ENCODE data around the gene ITM2C. TPM values are rescaled to one million over a fixed set of nuclear protein-coding genes. Genes with fewer than 3 reads are reported as not detected.

ITM2C gene
- 306 and 337 TPM in 2 replicates for polyA plus RNA-seq (2013)

- Histone ChIP-seq H3K4me1 (ENCODE audit: control insufficient read depth in 1 of 2, insufficient read depth in 2 of 2, low read length in 2 of 2) (peaks cover 34 to 44% of the 10 kb centered on the region in 2 experiments), H3K4ac (ENCODE audit: low read depth, low read length) (peak within 1 kb of the TSS; percentile 90), H3K18ac (ENCODE audit: low read length) (peak within 1 kb of the TSS; percentile 85), H3K14ac (ENCODE audit: low read length) (peak within 1 kb of the TSS; percentile 91), H3K79me2 (ENCODE audit: control insufficient read depth, insufficient read depth, low read length, poor library complexity) (peaks cover 24% of the 10 kb centered on the region), H4K91ac (ENCODE audit: low read depth, low read length) (peak within 1 kb of the TSS; percentile 94), H3K4me3 (ENCODE audit: low read depth, low read length) (peak within 1 kb of the TSS; percentile 89), H2BK5ac (ENCODE audit: low read depth, low read length, poor library complexity) (peak within 1 kb of the TSS; percentile 85), H3K9ac (ENCODE audit: low read length) (peak within 1 kb of the TSS; percentile 77), H3K4me2 (ENCODE audit: low read length) (peak within 1 kb of the TSS; percentile 81), H3K27ac (ENCODE audit: low read depth, low read length) (peak within 1 kb of the TSS; percentile 87), H4K8ac (ENCODE audit: low read depth, low read length) (peak within 1 kb of the TSS; percentile 73), H3K27me3 (ENCODE audit: insufficient read depth, low read length) (no peaks in the 10 kb centered on the region), H2BK120ac (ENCODE audit: insufficient read depth, low read length, poor library complexity) (peak within 1 kb of the TSS; percentile 96), H2AK5ac (ENCODE audit: low read length) (peak within 1 kb of the TSS; percentile 65), H2BK12ac (ENCODE audit: low read length) (peak within 1 kb of the TSS; percentile 7), H2AFZ (ENCODE audit: insufficient read depth, low read length, poor library complexity) (peak within 1 kb of the TSS; percentile 53), H4K12ac (ENCODE audit: low read depth, low read length) (peak within 1 kb of the TSS; percentile 37), H3K9me3 (ENCODE audit: insufficient read depth, low read depth, low read length) (no peaks in the 10 kb centered on the region), H3K36me3 (ENCODE audit: control insufficient read depth in 1 of 2, insufficient read depth in 2 of 2, low read length in 2 of 2) (peaks cover 0 to 9% of the 10 kb centered on the region in 2 experiments), H3K79me1 (ENCODE audit: low read length) (peaks cover 29% of the 10 kb centered on the region), H3K23ac (ENCODE audit: low read length) (no peak within 1 kb of the TSS)
- DNase-seq, result peak; percentile 82 to 86
- no CpG with 5 or more reads among the region's 76 CpGs for WGBS (ENCODE audit: extremely low coverage, insufficient coverage, insufficient read length)
These were observed at the start of gene ITM2C for GRCh38 chr2:230864605-230865306. TSS of gene ITM2C (plus strand) at chr2:230864942. CDS start at chr2:230865026, 84 bp downstream.

GRCh38 chr2:230815088-230815487 is 49.7 kb upstream of the ITM2C start:
- DNase-seq, result no peak
- Histone ChIP-seq H4K91ac (ENCODE audit: low read depth, low read length) (no peak overlapping the region), H3K14ac (ENCODE audit: low read length) (no peak overlapping the region), H4K8ac (ENCODE audit: low read depth, low read length) (no peak overlapping the region), H3K9ac (ENCODE audit: low read length) (no peak overlapping the region), H3K27ac (ENCODE audit: low read depth, low read length) (no peak overlapping the region), H3K4me1 (ENCODE audit: control insufficient read depth in 1 of 2, insufficient read depth in 2 of 2, low read length in 2 of 2) (no peaks in the 10 kb centered on the region), H3K4me3 (ENCODE audit: low read depth, low read length) (no peak overlapping the region), H2AK5ac (ENCODE audit: low read length) (no peak overlapping the region), H2BK5ac (ENCODE audit: low read depth, low read length, poor library complexity) (no peak overlapping the region), H2AFZ (ENCODE audit: insufficient read depth, low read length, poor library complexity) (no peak overlapping the region), H3K27me3 (ENCODE audit: insufficient read depth, low read length) (no peaks in the 10 kb centered on the region), H2BK120ac (ENCODE audit: insufficient read depth, low read length, poor library complexity) (no peak overlapping the region), H3K4me2 (ENCODE audit: low read length) (no peak overlapping the region), H3K18ac (ENCODE audit: low read length) (no peak overlapping the region), H3K4ac (ENCODE audit: low read depth, low read length) (no peak overlapping the region), H3K23ac (ENCODE audit: low read length) (no peak overlapping the region), H3K79me1 (ENCODE audit: low read length) (no peaks in the 10 kb centered on the region), H3K36me3 (ENCODE audit: control insufficient read depth in 1 of 2, insufficient read depth in 2 of 2, low read length in 2 of 2) (peaks cover 24 to 42% of the 10 kb centered on the region in 2 experiments), H3K9me3 (ENCODE audit: insufficient read depth, low read depth, low read length) (no peaks in the 10 kb centered on the region), H2BK12ac (ENCODE audit: low read length) (no peak overlapping the region), H3K79me2 (ENCODE audit: control insufficient read depth, insufficient read depth, low read length, poor library complexity) (no peaks in the 10 kb centered on the region), H4K12ac (ENCODE audit: low read depth, low read length) (no peak overlapping the region)
- no CpG with 5 or more reads among the region's 3 CpGs for WGBS (ENCODE audit: extremely low coverage, insufficient coverage, insufficient read length)

GRCh38 chr2:230816735-230817134 is 48.0 kb upstream of the ITM2C start:
- Histone ChIP-seq H3K4me3 (ENCODE audit: low read depth, low read length) (no peak overlapping the region), H2BK5ac (ENCODE audit: low read depth, low read length, poor library complexity) (no peak overlapping the region), H3K4ac (ENCODE audit: low read depth, low read length) (no peak overlapping the region), H3K9me3 (ENCODE audit: insufficient read depth, low read depth, low read length) (no peaks in the 10 kb centered on the region), H3K27me3 (ENCODE audit: insufficient read depth, low read length) (no peaks in the 10 kb centered on the region), H3K79me2 (ENCODE audit: control insufficient read depth, insufficient read depth, low read length, poor library complexity) (no peaks in the 10 kb centered on the region), H2BK12ac (ENCODE audit: low read length) (no peak overlapping the region), H3K23ac (ENCODE audit: low read length) (no peak overlapping the region), H3K79me1 (ENCODE audit: low read length) (no peaks in the 10 kb centered on the region), H3K4me2 (ENCODE audit: low read length) (no peak overlapping the region), H2AK5ac (ENCODE audit: low read length) (no peak overlapping the region), H3K36me3 (ENCODE audit: control insufficient read depth in 1 of 2, insufficient read depth in 2 of 2, low read length in 2 of 2) (peaks cover 25 to 35% of the 10 kb centered on the region in 2 experiments), H3K18ac (ENCODE audit: low read length) (no peak overlapping the region), H4K91ac (ENCODE audit: low read depth, low read length) (no peak overlapping the region), H3K27ac (ENCODE audit: low read depth, low read length) (no peak overlapping the region), H4K12ac (ENCODE audit: low read depth, low read length) (no peak overlapping the region), H2AFZ (ENCODE audit: insufficient read depth, low read length, poor library complexity) (no peak overlapping the region), H4K8ac (ENCODE audit: low read depth, low read length) (no peak overlapping the region), H3K4me1 (ENCODE audit: control insufficient read depth in 1 of 2, insufficient read depth in 2 of 2, low read length in 2 of 2) (no peaks in the 10 kb centered on the region), H2BK120ac (ENCODE audit: insufficient read depth, low read length, poor library complexity) (no peak overlapping the region), H3K9ac (ENCODE audit: low read length) (no peak overlapping the region), H3K14ac (ENCODE audit: low read length) (no peak overlapping the region)
- no CpG with 5 or more reads among the region's 7 CpGs for WGBS (ENCODE audit: extremely low coverage, insufficient coverage, insufficient read length)
- no peak for DNase-seq

- Histone ChIP-seq H3K14ac (ENCODE audit: low read length) (no peak overlapping the region), H3K18ac (ENCODE audit: low read length) (no peak overlapping the region), H4K8ac (ENCODE audit: low read depth, low read length) (no peak overlapping the region), H3K36me3 (ENCODE audit: control insufficient read depth in 1 of 2, insufficient read depth in 2 of 2, low read length in 2 of 2) (peaks cover 20 to 26% of the 10 kb centered on the region in 2 experiments), H3K23ac (ENCODE audit: low read length) (no peak overlapping the region), H3K79me1 (ENCODE audit: low read length) (no peaks in the 10 kb centered on the region), H3K27ac (ENCODE audit: low read depth, low read length) (no peak overlapping the region), H3K4me2 (ENCODE audit: low read length) (no peak overlapping the region), H3K9ac (ENCODE audit: low read length) (no peak overlapping the region), H3K79me2 (ENCODE audit: control insufficient read depth, insufficient read depth, low read length, poor library complexity) (no peaks in the 10 kb centered on the region), H3K4me1 (ENCODE audit: control insufficient read depth in 1 of 2, insufficient read depth in 2 of 2, low read length in 2 of 2) (no peaks in the 10 kb centered on the region), H2BK120ac (ENCODE audit: insufficient read depth, low read length, poor library complexity) (no peak overlapping the region), H3K9me3 (ENCODE audit: insufficient read depth, low read depth, low read length) (no peaks in the 10 kb centered on the region), H3K4me3 (ENCODE audit: low read depth, low read length) (no peak overlapping the region), H4K91ac (ENCODE audit: low read depth, low read length) (no peak overlapping the region), H2AK5ac (ENCODE audit: low read length) (no peak overlapping the region), H4K12ac (ENCODE audit: low read depth, low read length) (no peak overlapping the region), H3K27me3 (ENCODE audit: insufficient read depth, low read length) (no peaks in the 10 kb centered on the region), H2BK12ac (ENCODE audit: low read length) (no peak overlapping the region), H3K4ac (ENCODE audit: low read depth, low read length) (no peak overlapping the region), H2AFZ (ENCODE audit: insufficient read depth, low read length, poor library complexity) (no peak overlapping the region), H2BK5ac (ENCODE audit: low read depth, low read length, poor library complexity) (no peak overlapping the region)
- DNase-seq, result no peak
- no CpG with 5 or more reads among the region's 1 CpG for WGBS (ENCODE audit: extremely low coverage, insufficient coverage, insufficient read length)
These were observed 45.3 kb upstream of the ITM2C start for GRCh38 chr2:230819433-230819832.

All from trophoblast cell (in vitro differentiated cells and primary cell).